Occipital lobe (tissue), 2 donors: ENCODE results near the gene UBL3. TPM values are rescaled to one million over a fixed set of nuclear protein-coding genes. Genes with fewer than 3 reads are reported as not detected.

Source experiments
- DNase-seq: peaks from one replicate; lab custom pipeline; 2025; lab: John Stamatoyannopoulos, UW
- total RNA-seq: library from RNA; depleted of rRNA; stranded (reverse); fragments of >200 nt; gene quantifications from one replicate; pipeline ENCODE4 v1.2.3, GENCODE V29; 2014

Gene UBL3
- total RNA-seq, 1 donor from 2014 or later, result 75.5 TPM

- no peak for DNase-seq
Observed at GRCh38 chr13:29857085-29857484, 6.7 kb upstream of the UBL3 start.

GRCh38 chr13:29856426-29856825 lies 6.0 kb upstream of the UBL3 start:
- DNase-seq, result no peak

GRCh38 chr13:29855784-29856183 lies 5.4 kb upstream of the UBL3 start:
- DNase-seq, result no peak

- DNase-seq, result no peak
Observed at GRCh38 chr13:29855009-29855408, 4.6 kb upstream of the UBL3 start.

- DNase-seq, result no peak
Observed at GRCh38 chr13:29853131-29853530, 2.7 kb upstream of the UBL3 start.

GRCh38 chr13:29852472-29853054 lies 2.1 kb upstream of the UBL3 start:
- DNase-seq, result no peak

- peak; percentile 81 for DNase-seq
Observed at GRCh38 chr13:29849731-29850212, 645 bp downstream of the UBL3 start.

GRCh38 chr13:29849071-29849631 lies 1.3 kb downstream of the UBL3 start:
- peak; percentile 17 for DNase-seq

GRCh38 chr13:29847501-29847983 lies 2.9 kb downstream of the UBL3 start:
- DNase-seq, result peak; percentile 16

- no peak for DNase-seq
Observed at GRCh38 chr13:29846475-29847256, 3.8 kb downstream of the UBL3 start.

GRCh38 chr13:29845440-29846056 lies 4.9 kb downstream of the UBL3 start:
- DNase-seq, result no peak

- no peak for DNase-seq
Observed at GRCh38 chr13:29844441-29844840, 6.0 kb downstream of the UBL3 start.

- no peak for DNase-seq
Observed at GRCh38 chr13:29840585-29840984, 9.8 kb downstream of the UBL3 start.

GRCh38 chr13:29835280-29836061 lies 14.9 kb downstream of the UBL3 start:
- no peak for DNase-seq

- DNase-seq, result no peak
Observed at GRCh38 chr13:29832761-29833298, 17.6 kb downstream of the UBL3 start.

- DNase-seq, result no peak
Observed at GRCh38 chr13:29830000-29830399, 20.4 kb downstream of the UBL3 start.

- DNase-seq, result no peak
Observed at GRCh38 chr13:29819143-29819542, 31.3 kb downstream of the UBL3 start.

GRCh38 chr13:29817604-29818378 lies 32.6 kb downstream of the UBL3 start:
- DNase-seq, result no peak

GRCh38 chr13:29816715-29817114 lies 33.7 kb downstream of the UBL3 start:
- no peak for DNase-seq

- no peak for DNase-seq
Observed at GRCh38 chr13:29815336-29815735, 35.1 kb downstream of the UBL3 start.
